T-helper 9 cell (primary cell): ENCODE data around the gene SLC25A2.

Experiments
- DNase-seq: peaks from one replicate; pipeline ENCODE4 v3.0.0-alpha.2; 2020

The SLC25A2 gene

GRCh38 chr5:141313711-141314110, 9.9 kb upstream of the SLC25A2 start:
- no peak for DNase-seq

- DNase-seq, result no peak
These were observed 2.8 kb upstream of the SLC25A2 start for GRCh38 chr5:141306630-141307029.

- DNase-seq, result no peak
These were observed 5.5 kb downstream of the SLC25A2 start for GRCh38 chr5:141298376-141298775.

GRCh38 chr5:141272906-141273305, 30.9 kb downstream of the SLC25A2 start:
- no peak for DNase-seq

GRCh38 chr5:141269195-141269594, 34.7 kb downstream of the SLC25A2 start:
- no peak for DNase-seq

GRCh38 chr5:141261238-141261546, 42.7 kb downstream of the SLC25A2 start:
- no peak for DNase-seq

- no peak for DNase-seq
These were observed 43.2 kb downstream of the SLC25A2 start for GRCh38 chr5:141260458-141261237.

- DNase-seq, result no peak
These were observed 44.9 kb downstream of the SLC25A2 start for GRCh38 chr5:141258948-141259347.

GRCh38 chr5:141258464-141258863, 45.4 kb downstream of the SLC25A2 start:
- DNase-seq, result no peak
